VCaP (cell line): Measurements from ENCODE around the gene RPLP1.

Experiments
- H3K27ac ChIP-seq: fragments of 450-650 bp; 2 replicates; pipeline ENCODE4 v1.5.1; 2017
- TF ChIP-seq, protein P1 (sequence below): fragments of 450-650 bp; conservative IDR thresholded peaks from 2 replicates; pipeline ENCODE4 v1.5.1; 2017; ENCODE audit warnings: mild to moderate bottlenecking, moderate library complexity

Gene RPLP1

DNA sequence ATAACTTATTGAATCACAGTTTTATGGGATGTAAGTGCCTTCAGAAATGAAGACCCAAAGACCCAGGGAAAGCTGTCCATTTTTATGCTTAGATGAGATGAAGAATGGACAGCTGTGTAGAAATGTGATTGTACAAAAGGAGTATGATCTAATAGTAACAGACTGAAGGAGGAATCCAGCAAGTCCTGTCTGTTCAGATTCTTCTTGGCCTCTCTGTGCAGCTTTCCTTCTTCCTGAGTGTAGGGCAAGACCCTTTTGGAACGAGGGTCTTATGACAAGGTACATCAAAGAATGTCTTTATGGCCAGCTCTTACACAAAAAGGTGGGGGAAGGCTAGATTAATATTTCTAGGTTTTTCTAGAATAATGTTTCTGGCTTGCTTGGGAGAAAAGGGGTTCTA lies 39.9 kb upstream of the RPLP1 start:
- H3K27ac ChIP-seq: no peak overlapping the region
- TF ChIP-seq, protein P1, sequence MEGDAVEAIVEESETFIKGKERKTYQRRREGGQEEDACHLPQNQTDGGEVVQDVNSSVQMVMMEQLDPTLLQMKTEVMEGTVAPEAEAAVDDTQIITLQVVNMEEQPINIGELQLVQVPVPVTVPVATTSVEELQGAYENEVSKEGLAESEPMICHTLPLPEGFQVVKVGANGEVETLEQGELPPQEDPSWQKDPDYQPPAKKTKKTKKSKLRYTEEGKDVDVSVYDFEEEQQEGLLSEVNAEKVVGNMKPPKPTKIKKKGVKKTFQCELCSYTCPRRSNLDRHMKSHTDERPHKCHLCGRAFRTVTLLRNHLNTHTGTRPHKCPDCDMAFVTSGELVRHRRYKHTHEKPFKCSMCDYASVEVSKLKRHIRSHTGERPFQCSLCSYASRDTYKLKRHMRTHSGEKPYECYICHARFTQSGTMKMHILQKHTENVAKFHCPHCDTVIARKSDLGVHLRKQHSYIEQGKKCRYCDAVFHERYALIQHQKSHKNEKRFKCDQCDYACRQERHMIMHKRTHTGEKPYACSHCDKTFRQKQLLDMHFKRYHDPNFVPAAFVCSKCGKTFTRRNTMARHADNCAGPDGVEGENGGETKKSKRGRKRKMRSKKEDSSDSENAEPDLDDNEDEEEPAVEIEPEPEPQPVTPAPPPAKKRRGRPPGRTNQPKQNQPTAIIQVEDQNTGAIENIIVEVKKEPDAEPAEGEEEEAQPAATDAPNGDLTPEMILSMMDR: no peak

DNA sequence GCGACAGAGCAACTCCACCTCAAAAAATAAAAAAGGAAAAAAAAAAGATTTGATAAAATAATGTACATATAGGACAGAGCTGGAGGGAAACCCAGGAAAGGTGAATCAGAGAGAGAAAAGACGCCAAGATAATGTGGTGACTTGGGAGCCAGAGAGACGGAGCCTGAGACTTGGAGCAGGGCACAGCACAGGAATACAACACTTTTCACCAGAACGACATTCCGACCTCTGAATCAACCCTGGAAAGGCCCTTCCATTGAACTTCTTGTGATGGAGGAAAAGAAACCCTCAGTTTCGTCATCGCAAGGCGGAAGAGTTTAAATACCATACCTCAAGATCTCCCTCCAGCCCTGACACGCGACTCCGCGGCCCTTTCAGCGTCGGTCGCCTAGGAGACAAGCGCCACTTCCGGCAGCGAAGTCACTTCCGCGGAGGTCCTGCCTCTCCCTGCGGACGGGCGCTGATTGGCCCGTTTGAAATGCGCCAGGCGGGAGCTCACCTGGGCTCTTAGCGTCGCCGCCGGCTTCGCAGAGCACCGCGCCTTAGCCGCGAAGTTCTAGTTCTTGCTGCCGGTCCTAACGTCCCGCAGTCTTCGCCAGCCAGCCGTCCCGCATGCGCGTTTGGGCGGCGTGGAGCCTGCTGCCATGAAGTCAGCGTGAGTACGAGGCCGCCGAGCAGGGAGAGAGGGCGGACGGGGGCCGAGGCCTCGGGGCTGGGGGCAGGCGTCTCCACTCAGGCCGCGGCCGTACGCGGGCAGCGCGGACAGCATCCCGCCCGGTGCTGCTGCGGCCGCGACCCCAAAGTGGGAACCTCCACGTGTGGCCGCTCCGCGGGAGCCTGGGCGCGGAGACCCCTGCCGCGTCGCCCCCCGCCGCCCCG lies 38.6 kb upstream of the RPLP1 start, which contains the start of gene KIF23:
Gene KIF23, plus strand, starts transcription at position 528 of the 879 bp plus-strand sequence. Its CDS starts 117 bp downstream, at position 645.
- TF ChIP-seq, protein P1: no peak
- peak within 1 kb of the TSS; percentile 82 for H3K27ac ChIP-seq

DNA sequence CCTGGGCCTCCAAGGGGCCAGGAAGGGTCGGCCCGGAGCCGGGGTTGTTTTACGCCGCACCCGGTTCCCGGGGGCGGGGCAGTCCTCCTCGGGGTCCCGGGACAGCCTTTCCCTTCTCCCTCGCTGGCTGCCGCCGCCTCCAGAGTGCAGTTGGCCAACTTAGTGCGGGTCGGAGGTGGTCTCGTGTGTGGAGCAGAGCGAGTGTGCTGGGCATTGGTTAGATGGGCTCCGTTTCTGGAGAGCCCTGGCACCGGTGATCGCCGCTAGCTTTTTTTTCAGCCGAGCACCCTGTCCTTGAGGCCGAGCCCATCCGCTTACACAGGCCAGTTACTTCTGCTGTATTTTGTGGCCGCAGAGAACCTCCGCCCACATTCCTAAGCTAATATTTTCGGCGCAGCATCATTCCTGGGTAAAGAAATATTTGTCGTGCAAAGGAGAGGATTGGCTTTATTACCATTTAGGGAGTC lies 37.9 kb upstream of the RPLP1 start:
- TF ChIP-seq, protein P1: no peak

DNA sequence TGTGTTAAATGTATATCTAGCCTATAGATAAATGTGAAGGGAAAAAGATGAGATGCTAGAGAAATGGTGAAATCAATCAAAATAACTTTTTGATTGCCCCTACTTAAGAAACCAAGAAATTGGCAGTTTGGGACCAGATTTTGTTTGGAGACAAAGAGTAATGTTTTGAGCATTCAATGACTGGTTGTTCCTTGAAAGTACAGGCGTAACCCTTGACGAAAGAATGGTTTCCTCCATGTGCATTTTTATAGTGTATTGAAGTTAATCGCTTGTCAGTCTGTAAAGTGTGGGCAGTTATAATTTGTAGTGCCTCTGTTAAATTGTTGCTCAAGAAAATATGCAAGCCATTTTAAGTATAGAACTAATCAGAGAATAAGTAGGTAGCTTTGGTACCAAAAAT lies 37.2 kb upstream of the RPLP1 start:
- H3K27ac ChIP-seq: peak overlapping the region; percentile 82

More for the DNA sequence above, 37.9 kb upstream of the RPLP1 start:
- peak overlapping the region; percentile 82 for H3K27ac ChIP-seq

DNA sequence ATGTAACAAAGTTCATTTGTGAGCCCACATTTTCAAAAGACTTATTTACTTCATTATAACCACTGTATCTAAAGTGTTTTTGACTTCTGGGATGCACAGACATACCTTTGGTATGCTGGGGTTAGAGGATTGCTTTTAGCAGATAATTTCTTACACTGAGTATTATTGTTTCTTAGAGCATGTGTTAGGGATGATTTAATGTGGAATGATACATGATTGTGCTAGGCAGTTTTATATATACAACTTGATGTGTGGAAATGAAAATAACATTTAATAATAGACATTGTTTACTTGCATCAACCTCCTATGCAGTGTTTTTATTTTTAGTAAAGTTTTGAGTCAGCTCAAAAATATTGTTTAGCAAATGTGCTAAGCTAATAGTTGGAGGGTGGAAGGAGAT lies 35.0 kb upstream of the RPLP1 start:
- TF ChIP-seq, protein P1: no peak
- no peak overlapping the region for H3K27ac ChIP-seq

More for the DNA sequence above, 37.2 kb upstream of the RPLP1 start:
- TF ChIP-seq, protein P1: no peak

DNA sequence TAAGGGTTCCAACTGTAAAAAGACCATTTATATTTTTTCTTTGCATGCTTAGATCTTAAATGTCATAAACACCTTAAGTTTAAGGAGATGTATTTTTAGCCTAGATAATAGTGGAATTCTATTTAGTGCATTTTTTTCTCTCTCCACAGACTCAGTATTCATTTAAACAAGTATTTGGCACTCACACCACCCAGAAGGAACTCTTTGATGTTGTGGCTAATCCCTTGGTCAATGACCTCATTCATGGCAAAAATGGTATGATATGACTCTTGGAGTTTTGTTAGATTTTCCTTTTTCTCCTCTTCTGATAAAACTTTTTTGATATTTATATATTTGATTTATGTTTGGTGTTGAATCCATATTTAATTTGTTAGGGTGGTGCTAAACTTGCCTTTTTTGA lies 31.1 kb upstream of the RPLP1 start:
- no peak overlapping the region for H3K27ac ChIP-seq

DNA sequence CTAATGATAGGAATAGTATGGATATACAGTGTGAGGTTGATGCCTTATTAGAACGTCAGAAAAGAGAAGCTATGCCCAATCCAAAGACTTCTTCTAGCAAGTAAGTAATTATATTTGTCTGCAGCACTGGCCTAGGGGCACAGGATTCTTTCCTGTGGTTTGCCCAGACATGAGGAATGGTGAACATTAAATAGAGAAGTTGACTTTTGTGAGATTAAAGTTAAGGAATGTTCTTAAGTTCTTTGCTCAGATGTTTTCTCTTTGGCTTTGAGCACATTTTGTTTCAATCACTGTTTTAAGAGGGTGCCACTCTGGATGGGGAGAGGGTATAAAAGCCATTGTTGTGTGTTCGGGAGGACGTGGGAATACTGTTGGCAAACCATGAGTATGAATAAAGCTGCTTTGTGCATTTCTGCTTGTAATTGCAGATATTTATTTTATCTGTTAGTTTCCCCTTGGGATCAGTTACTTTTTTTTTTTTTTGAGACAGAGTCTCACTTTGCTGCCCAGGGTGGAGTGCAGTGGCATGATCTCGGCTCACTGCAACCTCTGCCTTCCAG lies 30.2 kb upstream of the RPLP1 start:
- TF ChIP-seq, protein P1: no peak
- H3K27ac ChIP-seq: no peak overlapping the region

More for the DNA sequence above, 31.1 kb upstream of the RPLP1 start:
- TF ChIP-seq, protein P1: no peak
